ENCODE measurements around the gene XPC.

XPC gene

GRCh38 chr3:14206548-14207177 is 28.3 kb upstream of the XPC start:
- no peak for DNase-seq

DNA sequence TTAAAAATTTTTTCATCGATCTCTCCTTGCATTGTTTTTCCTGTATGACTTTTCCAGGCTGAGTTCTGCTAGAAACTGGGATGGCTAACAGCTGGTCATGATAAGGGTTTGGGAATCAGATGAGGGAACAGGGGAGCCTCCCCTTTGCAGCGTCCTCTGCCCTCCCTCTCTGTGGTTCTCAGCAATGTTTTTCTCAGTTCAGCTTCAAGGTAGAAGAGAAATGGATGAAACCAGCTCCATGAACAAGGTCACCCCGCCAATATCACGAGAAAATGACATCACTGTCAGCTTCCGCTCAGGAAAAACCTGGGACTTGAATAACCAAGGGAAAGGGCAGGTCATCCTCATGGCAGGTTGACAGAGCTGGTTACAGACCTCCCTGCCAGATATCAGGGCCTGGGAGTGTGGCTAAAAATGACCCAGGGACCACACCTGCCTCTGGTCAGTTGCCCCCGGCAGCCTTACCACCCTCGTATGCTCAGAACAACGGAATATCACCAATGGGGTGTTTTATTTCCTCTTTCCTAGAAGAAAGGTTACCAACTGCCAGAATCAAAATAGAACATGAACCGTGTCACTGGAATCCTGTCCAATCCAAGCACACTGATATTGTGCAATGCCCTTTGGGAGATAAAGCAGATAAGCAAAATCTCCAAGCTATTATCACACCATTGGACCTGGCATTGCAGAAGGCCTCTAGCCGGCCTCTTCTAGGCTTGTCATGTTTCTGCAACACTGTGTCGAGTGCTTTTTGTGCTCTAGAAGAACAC is 26.3 kb upstream of the XPC start:
- DNase-seq = no peak

- DNase-seq = peak; percentile 79
These were observed 25.2 kb upstream of the XPC start for GRCh38 chr3:14203521-14204079.

DNA sequence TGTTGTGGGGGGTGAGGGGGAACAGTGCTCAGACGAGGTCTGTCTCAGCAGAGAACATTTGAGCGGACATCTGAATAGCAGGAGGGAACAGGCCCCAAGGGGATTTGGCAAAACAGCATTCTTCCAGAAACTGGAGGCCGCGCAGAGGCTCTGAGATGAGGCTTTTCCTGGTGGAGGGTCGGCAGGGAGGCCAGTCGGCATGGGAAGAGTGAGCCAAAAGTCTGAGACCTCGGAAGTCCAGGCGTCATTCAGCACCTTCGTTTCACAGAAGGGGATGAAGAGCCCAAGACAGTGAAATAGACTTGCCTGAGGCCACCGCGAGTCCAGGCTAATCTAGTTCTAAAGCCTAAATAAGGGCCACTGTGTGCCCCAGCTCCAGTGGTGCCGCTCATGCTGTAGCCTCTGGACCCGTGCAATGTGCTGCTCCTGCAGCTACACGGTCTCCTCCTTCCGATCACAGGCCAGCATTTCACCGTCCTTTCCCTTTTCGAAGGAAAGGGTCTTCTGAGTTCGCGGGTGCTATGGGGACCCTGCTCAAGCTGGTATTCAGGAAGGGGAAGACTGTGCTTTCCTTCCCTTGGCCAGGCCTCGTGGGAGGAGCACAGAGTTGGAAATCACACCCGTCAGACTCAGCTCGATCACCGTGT is 24.6 kb upstream of the XPC start:
- DNase-seq = no peak

- no peak for DNase-seq
These were observed 23.7 kb upstream of the XPC start for GRCh38 chr3:14201940-14202684.

DNA sequence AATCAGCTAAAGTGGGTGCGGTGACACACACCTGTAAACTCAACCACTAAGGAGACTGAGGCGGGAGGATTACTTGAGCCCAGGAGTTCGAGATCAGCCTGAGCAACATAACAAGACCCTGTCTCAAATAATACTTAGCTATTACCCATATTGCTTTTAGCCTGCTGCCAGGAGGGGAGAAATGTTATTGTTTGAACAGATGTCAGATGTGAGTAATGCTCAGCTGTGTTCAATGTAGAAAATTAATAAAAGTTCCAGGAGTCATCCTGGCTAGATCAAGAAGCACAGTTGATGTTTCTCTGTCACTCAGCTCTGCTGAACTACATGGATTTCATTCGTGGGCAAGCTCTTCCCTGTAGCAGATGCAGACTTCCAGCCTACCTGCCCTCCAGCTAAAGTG is 22.4 kb upstream of the XPC start:
- DNase-seq = no peak

DNA sequence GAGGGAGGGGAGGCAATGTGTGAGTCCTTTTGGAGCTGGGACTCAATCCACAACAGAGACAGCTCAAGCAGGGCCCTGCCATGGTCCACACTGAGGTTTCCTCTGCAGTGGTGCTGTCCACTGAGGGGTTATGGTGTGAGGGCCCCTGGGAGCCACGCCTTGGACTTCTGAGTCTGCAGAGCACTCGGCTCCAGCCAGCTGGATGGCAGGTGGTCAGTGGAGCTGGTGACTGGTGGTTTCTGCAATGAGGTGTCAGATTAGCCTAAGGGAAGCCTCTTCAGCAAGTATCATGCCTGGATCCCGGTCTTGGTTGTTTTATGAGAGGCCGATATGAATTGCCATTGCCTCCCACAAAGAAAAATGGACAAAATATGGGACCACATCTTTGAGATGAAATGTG is 21.9 kb upstream of the XPC start:
- no peak for DNase-seq

GRCh38 chr3:14199641-14200040 is 21.2 kb upstream of the XPC start:
- no peak for DNase-seq

GRCh38 chr3:14194865-14195264 is 16.5 kb upstream of the XPC start:
- DNase-seq = no peak

GRCh38 chr3:14188041-14188754 is 9.8 kb upstream of the XPC start:
- DNase-seq = no peak

- no peak for DNase-seq
These were observed 8.6 kb upstream of the XPC start for GRCh38 chr3:14186854-14187458.

- no peak for DNase-seq
These were observed 4.7 kb upstream of the XPC start for GRCh38 chr3:14183015-14183577.

GRCh38 chr3:14181253-14181652 is 2.9 kb upstream of the XPC start:
- no peak for DNase-seq

DNA sequence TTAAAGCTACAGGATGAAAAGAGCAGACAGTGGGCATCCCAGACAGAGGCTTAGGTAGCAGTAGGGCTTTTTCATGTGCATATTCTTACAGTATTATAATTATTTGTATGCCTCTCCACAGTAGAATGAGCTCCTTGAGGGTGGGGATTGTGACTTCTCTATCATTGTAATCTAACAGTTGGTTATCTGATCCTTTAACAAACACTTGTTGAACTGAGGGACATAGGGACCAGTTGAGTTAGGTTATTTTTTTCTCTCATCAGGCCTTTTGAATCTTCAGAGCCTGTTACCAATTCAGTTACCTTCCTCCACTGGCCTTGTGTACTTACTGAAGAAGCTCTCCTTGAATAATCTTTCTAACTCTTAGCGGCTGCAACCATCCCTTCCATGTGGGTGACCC is 1.4 kb upstream of the XPC start:
- DNase-seq = no peak

DNA sequence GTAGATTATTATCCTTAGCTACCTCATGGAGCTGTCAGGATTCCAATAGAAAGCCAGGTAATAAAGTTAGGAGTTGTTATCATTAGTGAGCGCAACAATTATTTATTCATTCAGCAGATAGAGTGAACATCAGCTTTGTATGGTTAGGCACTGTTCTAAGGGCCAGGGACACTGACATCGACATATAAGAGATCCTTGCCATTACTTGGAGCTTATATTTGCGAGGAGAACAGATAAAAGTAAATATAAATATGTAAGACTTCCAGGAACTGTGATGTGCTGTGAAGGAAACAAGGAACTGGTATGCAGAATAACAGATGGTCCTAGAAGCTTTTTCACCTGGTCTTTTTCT is 689 bp upstream of the XPC start:
- DNase-seq = no peak

DNA sequence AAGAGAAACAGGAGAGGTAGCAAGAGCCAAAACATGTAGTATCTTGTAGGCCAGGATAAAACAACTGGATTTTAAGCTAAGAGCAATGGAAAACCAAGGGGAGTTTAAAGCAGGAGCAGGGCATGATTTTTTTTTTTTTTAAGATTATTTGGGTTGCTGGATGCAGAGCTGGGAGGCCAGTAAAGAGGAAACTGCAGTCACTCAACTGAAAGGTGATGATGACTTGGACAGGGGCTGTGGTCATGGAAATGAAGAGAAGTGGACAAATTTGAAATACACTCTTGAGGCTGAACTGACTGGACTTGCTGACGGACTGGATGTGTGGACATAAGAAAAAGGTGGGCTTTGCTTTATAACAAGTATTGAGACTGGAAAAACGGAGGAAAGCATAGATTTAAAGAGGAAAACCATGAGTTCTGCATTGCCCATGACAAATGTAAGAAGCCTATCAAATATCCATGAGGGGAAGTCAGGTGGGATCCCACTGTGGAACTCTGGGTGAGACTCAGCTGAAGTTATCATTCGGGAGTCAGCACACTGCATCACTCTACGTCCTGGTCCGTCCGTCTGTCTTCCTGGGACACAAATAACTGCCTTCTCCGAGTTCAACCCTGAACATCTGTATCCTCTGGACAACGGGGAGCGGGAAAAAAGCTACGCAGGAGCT is 688 bp downstream of the XPC start:
- DNase-seq = no peak

GRCh38 chr3:14175383-14176037 is 2.9 kb downstream of the XPC start:
- DNase-seq = peak; percentile 41

- DNase-seq = peak; percentile 29
These were observed 3.9 kb downstream of the XPC start for GRCh38 chr3:14174483-14174882.

- no peak for DNase-seq
These were observed 5.9 kb downstream of the XPC start for GRCh38 chr3:14172496-14172895.

- peak; percentile 83 for DNase-seq
These were observed 7.8 kb downstream of the XPC start for GRCh38 chr3:14170531-14171159.

Measured in fibroblast of skin of back (primary cell).